Tibial nerve (tissue), 3 donors: Measurements from ENCODE around the gene GPC5.

Source experiments
- CTCF ChIP-seq, 5 experiments: fragments of 200-600 bp in 3 of 5; fragments of 450-650 bp in 2 of 5; sonication (generic) in 3 of 5; IDR thresholded peaks; one replicate each; pipeline ENCODE4 v1.5.1; 2016 to 2019; ENCODE audit warnings: antibody characterized with exemption in 5 of 5, mild to moderate bottlenecking in 3 of 5, moderate library complexity in 2 of 5
- POLR2A ChIP-seq, 2 donors: fragments of 450-650 bp; IDR thresholded peaks; one replicate each; pipeline ENCODE4 v1.6.1; 2017; ENCODE audit warnings: antibody characterized with exemption in 2 of 2, mild to moderate bottlenecking in 2 of 2, moderate library complexity in 2 of 2

DNA sequence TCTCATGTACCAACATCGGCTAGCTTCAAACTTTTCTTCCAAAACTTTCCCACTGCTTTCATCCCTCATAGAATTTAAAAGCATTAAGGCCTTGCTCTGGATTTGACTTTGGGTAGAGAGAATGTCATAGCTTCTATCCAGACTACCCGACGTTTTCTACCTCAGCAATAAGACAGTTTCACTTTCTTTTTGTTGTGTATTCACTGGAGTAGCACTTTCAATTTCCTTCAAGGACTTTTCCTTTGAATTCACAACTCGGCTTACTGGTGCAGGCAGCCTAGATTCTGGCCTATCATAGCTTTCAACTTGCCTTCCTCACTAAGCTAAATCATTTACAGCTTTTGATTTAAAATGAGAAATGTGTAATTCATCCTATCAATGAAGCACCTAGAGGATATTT lies 1407.8 kb downstream of the GPC5 start:
- TF ChIP-seq CTCF (IDR thresholded peaks at IDR 0.05) (no peak), POLR2A (IDR thresholded peaks at IDR 0.05) (no peak)
